AG04449 (cell line): Measurements from ENCODE around the gene RTL10.

Source experiments
- CTCF ChIA-PET: fragments of 350-600 bp; formaldehyde crosslinking; extraction: SDS; loops from one replicate; lab custom pipeline; 2021; ENCODE audit warnings: antibody characterized with exemption; lab: Yijun Ruan, JAX
- POLR2A ChIA-PET: fragments of 400-600, 350-600 bp; formaldehyde crosslinking; extraction: SDS; loops from one replicate; lab custom pipeline; 2020; ENCODE audit warnings: antibody characterized with exemption, inconsistent platforms; lab: Yijun Ruan, JAX
- DNase-seq: peaks from one replicate; pipeline ENCODE4 v3.0.0-alpha.2; 2010; ENCODE audit warnings: low read depth, low spot score
- H3K4me3 ChIP-seq: 2 replicates; pipeline ENCODE4 v1.5.1; 2011; ENCODE audit warnings: low read depth, mild to moderate bottlenecking, control low read depth, low read length
- CTCF ChIP-seq: IDR thresholded peaks from one replicate; pipeline ENCODE4 v1.5.1; 2011; ENCODE audit warnings: mild to moderate bottlenecking, moderate library complexity, low read length, control low read depth, inconsistent platforms; ENCODE audit not compliant: insufficient read depth; ENCODE audit errors: missing control alignments

The RTL10 gene

DNA sequence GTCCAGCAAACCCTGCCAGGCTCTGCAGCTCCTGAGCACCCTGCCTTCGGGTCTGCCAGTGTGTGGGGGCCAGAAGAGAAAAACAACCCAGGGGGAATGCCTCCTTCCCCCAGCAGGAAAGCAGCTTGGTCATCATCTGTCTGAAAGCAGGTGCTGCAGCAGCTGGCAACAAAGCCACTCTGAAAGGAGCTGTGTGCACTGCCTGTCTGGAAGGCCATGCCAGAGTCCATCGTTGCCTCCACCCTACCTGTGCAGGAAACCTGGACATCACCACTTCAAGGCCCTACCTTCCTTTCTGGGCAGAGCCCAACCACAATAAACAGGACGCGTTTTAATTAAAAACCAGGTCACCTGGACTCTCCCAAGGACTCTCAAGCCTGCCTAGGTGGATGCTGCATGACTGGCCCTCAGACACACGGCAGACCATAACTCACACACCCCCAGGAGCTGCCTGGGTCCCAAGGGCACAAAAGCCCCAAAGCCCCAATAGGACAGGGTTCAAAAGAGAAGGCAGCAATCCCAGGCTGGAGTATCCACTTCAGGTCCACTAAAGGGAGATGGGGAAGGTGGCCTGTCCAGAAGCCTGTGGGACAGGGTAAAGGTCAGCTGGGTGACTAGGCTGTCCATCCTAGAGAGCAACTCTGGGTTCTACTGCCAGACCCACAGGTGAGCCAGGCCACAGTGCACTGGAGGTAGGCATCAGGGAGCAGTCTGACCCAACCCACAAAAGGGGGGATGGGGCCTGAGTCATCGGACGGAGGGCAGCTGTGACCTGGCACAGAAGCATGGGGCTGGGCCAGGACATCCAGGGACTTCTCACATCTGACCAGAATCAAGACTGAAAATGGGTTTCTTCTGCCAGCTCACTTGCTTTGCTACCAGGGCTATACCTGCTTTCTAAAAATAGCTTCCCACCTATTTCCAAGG lies 6.1 kb downstream of the RTL10 start:
- TF ChIP-seq CTCF = no peak
- ChIA-PET POLR2A (interaction anchor here (0.8 kb wide), 1 partner anchor 16 kb away, joined by 3 read pairs; no protein-coding TSS in a partner anchor), CTCF (interaction anchor here (1.1 to 2.8 kb wide), 2 partner anchors 63 to 118 kb away, joined by 4 to 9 read pairs; no protein-coding TSS in a partner anchor)
- DNase-seq = no peak
- no peak overlapping the region for H3K4me3 ChIP-seq

DNA sequence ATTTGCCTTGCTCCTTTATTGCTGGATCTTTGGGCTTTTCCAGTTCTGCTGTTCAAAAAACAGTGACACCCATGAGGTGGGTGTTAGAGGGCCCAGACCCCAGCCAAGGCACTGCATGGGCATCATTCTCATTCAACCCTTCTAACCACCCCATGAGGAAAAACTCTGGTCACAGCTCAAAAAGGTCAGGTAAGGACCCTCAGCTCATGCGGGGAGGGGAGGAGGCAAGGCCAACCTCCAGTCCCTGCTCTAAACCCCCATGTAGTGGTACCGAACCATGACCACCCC lies 7.4 kb downstream of the RTL10 start:
- H3K4me3 ChIP-seq = no peak overlapping the region
- CTCF ChIA-PET = interaction anchor here (1.2 to 2.8 kb wide), 2 partner anchors 63 to 117 kb away, joined by 3 to 9 read pairs; no protein-coding TSS in a partner anchor
- no peak for DNase-seq
- no peak for TF ChIP-seq CTCF
- POLR2A ChIA-PET = interaction anchor here (0.5 kb wide), 1 partner anchor 161 kb away, joined by 3 read pairs; no protein-coding TSS in a partner anchor

- ChIA-PET CTCF (interaction anchor here (1.2 kb wide), 1 partner anchor 64 kb away, joined by 3 read pairs; no protein-coding TSS in a partner anchor), POLR2A (interaction anchor here (0.5 kb wide), 1 partner anchor 161 kb away, joined by 3 read pairs; no protein-coding TSS in a partner anchor)
- no peak for DNase-seq
- TF ChIP-seq CTCF = no peak
- H3K4me3 ChIP-seq = no peak overlapping the region
Measured at GRCh38 chr22:19846620-19847344, 7.9 kb downstream of the RTL10 start.

DNA sequence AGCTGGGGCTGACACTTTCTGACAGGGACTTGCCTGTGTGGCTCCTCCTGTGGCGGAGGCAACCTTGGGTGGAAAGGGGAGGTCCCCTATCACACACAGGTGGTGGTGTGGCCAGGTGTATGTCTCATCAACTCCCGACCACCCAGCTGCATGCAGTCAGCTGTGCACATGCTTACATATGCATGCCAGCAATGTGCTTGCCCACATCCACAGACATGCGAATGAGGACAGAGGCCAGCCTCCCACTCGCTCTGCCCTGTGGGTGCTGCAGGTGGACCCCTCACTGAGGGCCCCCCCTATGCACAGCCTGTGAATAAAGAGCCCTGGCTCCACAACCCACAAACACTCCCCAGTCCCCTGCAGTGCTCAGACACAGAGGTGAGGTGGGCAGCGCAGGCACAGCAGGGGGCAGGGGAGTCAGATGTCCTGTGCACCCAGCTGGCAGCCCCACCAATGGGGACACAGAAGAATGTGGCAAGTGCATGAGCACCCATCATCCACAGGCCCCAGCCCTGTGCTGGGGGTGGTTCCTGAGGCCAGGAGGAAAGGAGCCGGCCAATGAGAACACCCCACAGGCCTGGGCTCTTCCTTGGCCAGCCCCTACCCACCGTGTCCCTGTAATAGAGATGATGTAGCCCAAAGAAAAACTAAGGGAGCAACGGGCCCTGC lies 9.5 kb downstream of the RTL10 start:
- ChIA-PET POLR2A (interaction anchor here (1.6 kb wide), 1 partner anchor 10 kb away, joined by 5 read pairs; the partner anchor contains the start of genes GNB1L and RTL10), CTCF (interaction anchor here (1.2 kb wide), 1 partner anchor 115 kb away, joined by 5 read pairs; no protein-coding TSS in a partner anchor)
- TF ChIP-seq CTCF = no peak
- DNase-seq = no peak
- no peak overlapping the region for H3K4me3 ChIP-seq

DNA sequence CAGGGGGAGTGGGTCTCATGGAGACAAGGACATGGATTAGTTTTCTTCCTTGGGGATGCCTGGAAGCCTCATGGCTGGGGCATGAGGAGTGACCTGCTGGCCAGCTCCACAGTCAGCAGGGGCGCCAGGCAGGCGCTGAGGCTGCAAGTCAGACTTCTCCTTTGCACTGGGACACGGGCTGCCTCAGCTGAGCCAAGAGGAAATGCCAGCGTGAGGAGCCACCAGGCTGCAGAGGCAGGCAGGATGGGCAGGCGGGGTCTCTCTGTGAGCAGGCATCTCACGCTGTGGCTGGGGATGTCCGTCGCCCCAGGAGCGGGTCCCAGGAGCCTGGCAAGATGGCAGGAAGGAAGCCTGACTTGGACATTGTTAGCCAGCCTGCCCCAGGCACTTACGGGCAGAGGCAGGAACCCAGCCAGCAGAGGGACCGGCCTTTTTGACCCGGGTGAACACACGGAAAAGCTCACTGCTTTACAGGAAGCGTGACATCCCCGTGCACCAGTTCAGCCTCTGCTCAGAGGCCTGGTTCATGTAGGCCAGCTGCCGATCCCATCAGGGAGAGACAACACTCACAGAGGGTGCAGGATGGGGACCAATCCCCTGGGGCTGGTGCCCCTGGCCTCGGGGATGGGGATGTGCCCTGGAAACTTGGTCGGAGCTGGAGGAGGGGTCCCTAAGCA lies 10.2 kb downstream of the RTL10 start:
- peak; percentile 28 for DNase-seq
- peak; percentile 9 for TF ChIP-seq CTCF
- ChIA-PET POLR2A (interaction anchor here (1.6 kb wide), 1 partner anchor 10 kb away, joined by 5 read pairs; the partner anchor contains the start of genes GNB1L and RTL10), CTCF (interaction anchor here (1.2 kb wide), 1 partner anchor 114 kb away, joined by 5 read pairs; no protein-coding TSS in a partner anchor)
- H3K4me3 ChIP-seq = no peak overlapping the region; the same call in 1 of the 2 replicates
